Right atrium auricular region (tissue), 2 donors: ENCODE results near the gene MYCBP2. TPM values are rescaled to one million over a fixed set of nuclear protein-coding genes. Genes with fewer than 3 reads are reported as not detected.

ENCODE experiments used
- DNase-seq: peaks from one replicate; pipeline ENCODE4 v3.0.0-alpha.2; 2019; ENCODE audit warnings: low spot score
- H3K27ac ChIP-seq, 2 donors: fragments of 200-600 bp; sonication (generic); 1 replicate in 1 of 2; 2 replicates in 1 of 2; pipeline ENCODE4 v1.5.1; 2016 to 2019
- H3K27me3 ChIP-seq, 2 donors: fragments of 200-600 bp; sonication (generic); one replicate each; pipeline versions ENCODE4 v1.5.1 to v1.6.0; 2017 to 2019
- H3K36me3 ChIP-seq: fragments of 200-600 bp; sonication (generic); one replicate; pipeline ENCODE4 v1.5.1; 2016
- H3K4me1 ChIP-seq, 2 donors: fragments of 200-600 bp; sonication (generic); one replicate each; pipeline versions ENCODE4 v1.5.1 to v1.6.0; 2017 to 2019
- H3K4me3 ChIP-seq, 2 donors: fragments of 200-600 bp; sonication (generic); 1 replicate in 1 of 2; 2 replicates in 1 of 2; pipeline ENCODE4 v1.5.1; 2017 to 2019; ENCODE audit warnings: mild to moderate bottlenecking in 1 of 2, moderate library complexity in 1 of 2
- H3K9me3 ChIP-seq, 2 donors: fragments of 200-600 bp; sonication (generic); one replicate each; pipeline ENCODE4 v1.5.1; 2019
- CTCF ChIP-seq, 2 donors: fragments of 200-600 bp; sonication (generic); IDR thresholded peaks; one replicate each; pipeline ENCODE4 v1.5.1; 2019; ENCODE audit warnings: antibody characterized with exemption in 2 of 2
- total RNA-seq, 2 donors: library from RNA; depleted of rRNA; stranded (reverse); fragments of >200 nt; gene quantifications; one replicate each; pipeline ENCODE4 v1.1.0, GENCODE V29; 2016

Gene MYCBP2
- total RNA-seq, 2 donors from 2014 or later = 78.6 to 91.2 TPM

GRCh38 chr13:77372275-77372674 is 45.4 kb upstream of the MYCBP2 start:
- Histone ChIP-seq H3K9me3 (no peaks in the 10 kb centered on the region), H3K27ac (no peak overlapping the region), H3K27me3 (no peaks in the 10 kb centered on the region), H3K36me3 (no peaks in the 10 kb centered on the region), H3K4me1 (no peaks in the 10 kb centered on the region), H3K4me3 (no peak overlapping the region)
- no peak for TF ChIP-seq CTCF (IDR thresholded peaks at IDR 0.05)
- DNase-seq = no peak

- Histone ChIP-seq H3K4me1 (no peaks in the 10 kb centered on the region), H3K27me3 (no peaks in the 10 kb centered on the region), H3K9me3 (no peaks in the 10 kb centered on the region), H3K27ac (no peak overlapping the region), H3K4me3 (no peak overlapping the region), H3K36me3 (no peaks in the 10 kb centered on the region)
- TF ChIP-seq CTCF (IDR thresholded peaks at IDR 0.05) = no peak
- no peak for DNase-seq
Measured at GRCh38 chr13:77370888-77371287, 44.0 kb upstream of the MYCBP2 start.

- no peak for TF ChIP-seq CTCF (IDR thresholded peaks at IDR 0.05)
- Histone ChIP-seq H3K36me3 (no peaks in the 10 kb centered on the region), H3K4me1 (no peaks in the 10 kb centered on the region), H3K9me3 (no peaks in the 10 kb centered on the region), H3K27ac (no peak overlapping the region), H3K27me3 (no peaks in the 10 kb centered on the region), H3K4me3 (no peak overlapping the region)
- no peak for DNase-seq
Measured at GRCh38 chr13:77362166-77362565, 35.3 kb upstream of the MYCBP2 start.

- Histone ChIP-seq H3K9me3 (no peaks in the 10 kb centered on the region), H3K4me1 (no peaks in the 10 kb centered on the region), H3K4me3 (no peak overlapping the region), H3K27ac (no peak overlapping the region), H3K27me3 (no peaks in the 10 kb centered on the region), H3K36me3 (no peaks in the 10 kb centered on the region)
- no peak for TF ChIP-seq CTCF (IDR thresholded peaks at IDR 0.05)
- DNase-seq = no peak
Measured at GRCh38 chr13:77360032-77360685, 33.3 kb upstream of the MYCBP2 start.

GRCh38 chr13:77359171-77359570 is 32.3 kb upstream of the MYCBP2 start:
- no peaks in the 10 kb centered on the region for H3K9me3 ChIP-seq
- H3K36me3 ChIP-seq = no peaks in the 10 kb centered on the region
- H3K4me1 ChIP-seq = no peaks in the 10 kb centered on the region
- TF ChIP-seq CTCF (IDR thresholded peaks at IDR 0.05) = no peak
- DNase-seq = no peak
- no peak overlapping the region for H3K4me3 ChIP-seq
- no peaks in the 10 kb centered on the region for H3K27me3 ChIP-seq
- H3K27ac ChIP-seq = no peak overlapping the region

- H3K4me1 ChIP-seq = no peaks in the 10 kb centered on the region
- H3K36me3 ChIP-seq = no peaks in the 10 kb centered on the region
- no peaks in the 10 kb centered on the region for H3K9me3 ChIP-seq
- no peak overlapping the region for H3K4me3 ChIP-seq
- H3K27ac ChIP-seq = no peak overlapping the region
- no peak for TF ChIP-seq CTCF (IDR thresholded peaks at IDR 0.05)
- no peaks in the 10 kb centered on the region for H3K27me3 ChIP-seq
- DNase-seq = no peak
Measured at GRCh38 chr13:77358001-77358400, 31.1 kb upstream of the MYCBP2 start.
